Measurements from ENCODE around the gene MAGEB17.

DNA sequence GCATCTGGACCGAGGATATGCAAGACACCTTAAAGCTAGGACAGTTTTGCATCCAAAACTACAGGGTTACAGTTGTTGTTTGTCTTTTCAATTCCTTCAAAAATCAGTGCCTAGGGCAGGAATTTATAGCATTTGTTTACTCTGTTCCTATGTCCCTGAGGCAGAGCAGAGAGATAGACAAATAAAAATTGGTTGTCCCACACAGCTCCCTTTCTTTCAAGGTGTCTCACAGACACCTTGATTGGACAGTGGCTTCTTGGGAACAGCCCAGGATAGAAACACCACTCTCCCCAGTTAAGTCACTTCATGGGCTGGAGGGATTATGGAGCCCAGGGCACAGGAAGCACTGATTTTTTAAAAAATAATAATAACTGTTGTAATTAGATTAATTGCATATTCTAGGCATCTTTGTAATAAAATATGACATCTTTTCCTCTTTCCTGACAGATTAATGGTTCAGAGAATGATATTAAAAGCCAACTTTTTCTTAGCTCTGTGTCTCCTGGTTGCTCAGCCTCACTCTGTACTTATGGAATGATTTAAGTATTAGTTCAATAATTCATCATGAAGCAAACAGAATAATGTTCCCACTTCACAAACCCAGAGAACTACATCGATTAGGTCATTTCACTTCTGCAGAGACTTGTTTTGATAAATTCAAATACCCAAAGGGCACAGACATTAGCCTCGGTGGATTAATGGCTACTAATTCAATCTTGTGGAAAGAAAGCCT, 8.2 kb downstream of the MAGEB17 start:
- no peak for TF ChIP-seq EZH2phosphoT487 (IDR thresholded peaks at IDR 0.05; ENCODE audit: borderline replicate concordance, low read length)
- TF ChIP-seq EZH2 (IDR thresholded peaks at IDR 0.05; ENCODE audit: low read length, unreplicated experiment): no peak
- no peak for TF ChIP-seq CTCF (conservative IDR thresholded peaks at IDR 0.05; ENCODE audit: low read depth, low read length)

Measured in PC-3 (cell line).